B cell (primary cell): ENCODE measurements around the gene SF1. TPM values are rescaled to one million over a fixed set of nuclear protein-coding genes. Genes with fewer than 3 reads are reported as not detected.

Experiments used
- ATAC-seq: fragments of 200-7000 bp; cut with Tn5 transposase; one replicate; pipeline ENCODE4 v1.10.0; 2021; ENCODE audit warnings: low read depth, mild to moderate bottlenecking, moderate number of reproducible peaks, moderate library complexity
- CTCF ChIA-PET: fragments of 350-600 bp; sonication (Branson Sonifier 250); formaldehyde crosslinking; loops from one replicate; lab custom pipeline; 2021; ENCODE audit warnings: antibody characterized with exemption, inconsistent platforms; lab: Charles Lee
- POLR2A ChIA-PET: fragments of 350-600 bp; sonication (Branson Sonifier 250); formaldehyde crosslinking; loops from one replicate; lab custom pipeline; 2021; ENCODE audit warnings: antibody characterized with exemption; lab: Charles Lee
- DNase-seq: peaks from one replicate; pipeline ENCODE4 v3.0.0; 2013
- H2AFZ ChIP-seq: 2 replicates; pipeline ENCODE4 v1.6.1; 2012; ENCODE audit warnings: mild to moderate bottlenecking, low read depth, low read length; ENCODE audit not compliant: insufficient read depth, poor library complexity, severe bottlenecking
- H3K27ac ChIP-seq, 2 donors: 1 replicate in 1 of 2; 2 replicates in 1 of 2; pipeline ENCODE4 v1.5.1; 2012 to 2013; ENCODE audit warnings: low read length in 2 of 2, mild to moderate bottlenecking in 2 of 2, moderate library complexity in 1 of 2
- H3K27me3 ChIP-seq, 4 experiments: fragments of 200-600 bp in 1 of 4; sonication (generic) in 1 of 4; replicated peaks in 1 of 4; 1 replicate in 2 of 4; 2 replicates in 2 of 4; pipeline versions ENCODE4 v1.6.1 to v1.7.0; 2013 to 2016; ENCODE audit warnings: low read length in 3 of 4, mild to moderate bottlenecking in 2 of 4, mixed read lengths in 1 of 4, moderate library complexity in 1 of 4; ENCODE audit not compliant: insufficient read depth in 4 of 4, control insufficient read depth in 3 of 4; ENCODE audit errors: control extremely low read depth in 1 of 4
- H3K36me3 ChIP-seq, 2 experiments: replicated peaks in 1 of 2; 1 replicate in 1 of 2; 2 replicates in 1 of 2; pipeline versions ENCODE4 v1.6.1 to v1.7.1; 2013; ENCODE audit warnings: low read length in 1 of 2; ENCODE audit not compliant: insufficient read depth in 2 of 2, control insufficient read depth in 1 of 2; ENCODE audit errors: control extremely low read depth in 1 of 2, extremely low read depth in 1 of 2
- H3K4me1 ChIP-seq, 2 donors: fragments of 200-600 bp in 1 of 2; sonication (generic) in 1 of 2; 1 replicate in 1 of 2; 2 replicates in 1 of 2; pipeline versions ENCODE4 v1.5.1 to v1.6.1; 2013 to 2017; ENCODE audit warnings: low read length in 2 of 2; ENCODE audit not compliant: control insufficient read depth in 2 of 2, insufficient read depth in 2 of 2
- H3K4me2 ChIP-seq: replicated peaks from 2 replicates; pipeline ENCODE3; 2012; ENCODE audit warnings: mild to moderate bottlenecking, low read depth, low read length; ENCODE audit not compliant: poor library complexity, severe bottlenecking
- H3K4me3 ChIP-seq, 5 experiments: fragments of 200-600 bp in 1 of 5; sonication (generic) in 1 of 5; 1 replicate in 3 of 5; 2 replicates in 2 of 5; pipeline versions ENCODE4 v1.5.1 to v1.7.0; 2011 to 2016; ENCODE audit warnings: low read length in 4 of 5, mild to moderate bottlenecking in 4 of 5, low read depth in 2 of 5, control low read depth in 1 of 5, moderate library complexity in 1 of 5; ENCODE audit not compliant: insufficient read depth in 1 of 5; ENCODE audit errors: control extremely low read depth in 1 of 5, extremely low read depth in 1 of 5
- H3K79me2 ChIP-seq: fragments of 200-600 bp; sonication (generic); one replicate; pipeline ENCODE4 v1.6.0; 2016; ENCODE audit warnings: low read length; ENCODE audit not compliant: control insufficient read depth, insufficient read depth
- H3K9ac ChIP-seq: fragments of 200-600 bp; sonication (generic); 2 replicates; pipeline ENCODE4 v1.6.1; 2017; ENCODE audit warnings: mild to moderate bottlenecking, low read length, moderate library complexity
- H3K9me3 ChIP-seq, 3 donors: one replicate each; pipeline versions ENCODE4 v1.6.1 to v1.7.1; 2013; ENCODE audit warnings: low read length in 2 of 3; ENCODE audit not compliant: control insufficient read depth in 2 of 3, insufficient read depth in 1 of 3; ENCODE audit errors: control extremely low read depth in 1 of 3
- H4K20me1 ChIP-seq: 2 replicates; pipeline ENCODE4 v1.6.0; 2012; ENCODE audit warnings: mild to moderate bottlenecking, low read length; ENCODE audit not compliant: insufficient read depth, control insufficient read depth, poor library complexity, severe bottlenecking
- H3K27ac Mint-ChIP-seq: one replicate; pipeline ENCODE4 v1.8.0; 2021; ENCODE audit warnings: mixed read lengths
- H3K27me3 Mint-ChIP-seq: one replicate; pipeline ENCODE4 v1.8.0; 2021; ENCODE audit warnings: mixed read lengths
- H3K4me1 Mint-ChIP-seq: one replicate; pipeline ENCODE4 v1.8.0; 2021; ENCODE audit warnings: mixed read lengths
- H3K4me3 Mint-ChIP-seq: one replicate; pipeline ENCODE4 v1.8.0; 2021; ENCODE audit warnings: mixed read lengths
- H3K9me3 Mint-ChIP-seq: one replicate; pipeline ENCODE4 v1.8.0; 2022; ENCODE audit warnings: mixed read lengths; ENCODE audit not compliant: insufficient read depth
- EZH2 ChIP-seq: IDR thresholded peaks from 2 replicates; pipeline ENCODE4 v1.6.1; 2012; ENCODE audit warnings: borderline replicate concordance, low read depth, mild to moderate bottlenecking, moderate library complexity, low read length; ENCODE audit not compliant: insufficient read depth, poor library complexity, severe bottlenecking
- WGBS: methylation state at CpG from one replicate; pipeline ENCODE4 v1.1.5; 2013; ENCODE audit warnings: missing lambda C conversion rate; ENCODE audit not compliant: insufficient coverage; 5-methylcytosine and 5-hydroxymethylcytosine counted together
- intact Hi-C: fragments of 100-400 bp; cut with micrococcal nuclease; formaldehyde crosslinking; loops from one replicate; pipeline ENCODE4 v1.10.0; 2022
- polyA plus RNA-seq: library from polyadenylated mRNA; depleted of rRNA; stranded (reverse); fragments of >200 nt; gene quantifications from 2 replicates; pipeline ENCODE4 v1.2.3, GENCODE V29; 2012
- total RNA-seq, 2 donors: library from RNA; stranded (reverse); fragments of 120-200 nt in 1 of 2; gene quantifications; 1 replicate in 1 of 2; 2 replicates in 1 of 2; pipeline versions ENCODE4 v1.2.3 to v1.2.4, GENCODE V29; 2013 to 2022
- TF ChIP-seq, protein P1 (sequence below): fragments of 200-600 bp; IDR thresholded peaks from one replicate; pipeline ENCODE4 v1.8.0; 2022; ENCODE audit warnings: antibody characterized with exemption, mild to moderate bottlenecking

Gene SF1
- total and polyA plus RNA-seq, 2 donors (not counting 1 experiment from before 2014, with no cell fraction given): 369 to 931 TPM

DNA sequence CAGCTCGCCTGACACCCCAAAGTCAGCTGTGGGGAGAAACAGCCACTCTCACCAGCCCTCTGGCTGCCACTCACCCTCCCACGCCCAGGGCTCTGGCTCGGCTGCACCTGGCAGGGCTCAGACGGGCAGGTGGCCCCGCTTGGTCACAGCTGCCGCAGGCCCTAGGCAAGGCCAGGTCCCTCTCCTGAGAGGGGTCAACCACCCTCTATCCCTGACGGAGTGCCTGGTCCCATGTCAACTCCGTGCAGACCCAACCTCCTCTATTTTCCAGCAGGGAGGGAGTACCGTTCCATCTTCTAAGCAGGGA lies 22.8 kb upstream of the SF1 start:
- no peak for TF ChIP-seq EZH2
- TF ChIP-seq, protein P1, sequence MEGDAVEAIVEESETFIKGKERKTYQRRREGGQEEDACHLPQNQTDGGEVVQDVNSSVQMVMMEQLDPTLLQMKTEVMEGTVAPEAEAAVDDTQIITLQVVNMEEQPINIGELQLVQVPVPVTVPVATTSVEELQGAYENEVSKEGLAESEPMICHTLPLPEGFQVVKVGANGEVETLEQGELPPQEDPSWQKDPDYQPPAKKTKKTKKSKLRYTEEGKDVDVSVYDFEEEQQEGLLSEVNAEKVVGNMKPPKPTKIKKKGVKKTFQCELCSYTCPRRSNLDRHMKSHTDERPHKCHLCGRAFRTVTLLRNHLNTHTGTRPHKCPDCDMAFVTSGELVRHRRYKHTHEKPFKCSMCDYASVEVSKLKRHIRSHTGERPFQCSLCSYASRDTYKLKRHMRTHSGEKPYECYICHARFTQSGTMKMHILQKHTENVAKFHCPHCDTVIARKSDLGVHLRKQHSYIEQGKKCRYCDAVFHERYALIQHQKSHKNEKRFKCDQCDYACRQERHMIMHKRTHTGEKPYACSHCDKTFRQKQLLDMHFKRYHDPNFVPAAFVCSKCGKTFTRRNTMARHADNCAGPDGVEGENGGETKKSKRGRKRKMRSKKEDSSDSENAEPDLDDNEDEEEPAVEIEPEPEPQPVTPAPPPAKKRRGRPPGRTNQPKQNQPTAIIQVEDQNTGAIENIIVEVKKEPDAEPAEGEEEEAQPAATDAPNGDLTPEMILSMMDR: no peak
- H3K4me2 ChIP-seq: peak overlapping the region; percentile 98
- 21% methylated on average over 9 of the region's 9 CpGs for WGBS
- H3K4me1 Mint-ChIP-seq: peaks cover 45% of the 10 kb centered on the region
- peak overlapping the region; percentile 88 for H3K4me3 Mint-ChIP-seq
- no peaks in the 10 kb centered on the region for H3K9me3 ChIP-seq
- H2AFZ ChIP-seq: peak overlapping the region; percentile 28
- no peaks in the 10 kb centered on the region for H3K27me3 Mint-ChIP-seq
- peak overlapping the region; percentile 59 to 90 for H3K27ac ChIP-seq
- H3K36me3 ChIP-seq: peaks cover 0 to 55% of the 10 kb centered on the region in 2 experiments
- DNase-seq (no peak), ATAC-seq (no peak)
- ChIA-PET POLR2A (interaction anchor here (0.6 to 4.9 kb wide), 3 partner anchors 19 to 57 kb away, joined by 4 to 40 read pairs (median 15); partner anchors contain the start of gene RASGRP2), CTCF (interaction anchor here (0.7 to 7.3 kb wide), 7 partner anchors 10 to 112 kb away, joined by 3 to 73 read pairs (median 10); partner anchors contain the start of genes CDC42BPG, RASGRP2 and SF1)
- H3K9me3 Mint-ChIP-seq: no peaks in the 10 kb centered on the region
- peak overlapping the region in 2 of 5 experiments; percentile 63 to 69 for H3K4me3 ChIP-seq
- no peaks in the 10 kb centered on the region for H3K27me3 ChIP-seq
- H3K4me1 ChIP-seq: peaks cover 46 to 54% of the 10 kb centered on the region in 2 donors
- intact Hi-C loops: loop anchor here (5.0 kb wide), 1 partner anchor 336 kb away; no protein-coding TSS in a partner anchor
- peak overlapping the region; percentile 61 for H3K9ac ChIP-seq
- H3K27ac Mint-ChIP-seq: peak overlapping the region; percentile 92
- H3K79me2 ChIP-seq: peaks cover 57% of the 10 kb centered on the region
- no peaks in the 10 kb centered on the region for H4K20me1 ChIP-seq
